Suppressor macrophage (primary cell): ENCODE data around the gene EGR4.
A peak's percentile ranks its signal among the peaks of the same experiment; 100 is the strongest.
"Not testable (repeated sequence)": the region's sequence is repeated elsewhere in the genome, so short reads cannot be mapped to it uniquely, and the experiment has no call there.

Source experiments
- DNase-seq, 4 experiments: peaks; one replicate each; pipeline ENCODE4 v3.0.0-alpha.2; 2020 to 2022

The EGR4 gene

DNA sequence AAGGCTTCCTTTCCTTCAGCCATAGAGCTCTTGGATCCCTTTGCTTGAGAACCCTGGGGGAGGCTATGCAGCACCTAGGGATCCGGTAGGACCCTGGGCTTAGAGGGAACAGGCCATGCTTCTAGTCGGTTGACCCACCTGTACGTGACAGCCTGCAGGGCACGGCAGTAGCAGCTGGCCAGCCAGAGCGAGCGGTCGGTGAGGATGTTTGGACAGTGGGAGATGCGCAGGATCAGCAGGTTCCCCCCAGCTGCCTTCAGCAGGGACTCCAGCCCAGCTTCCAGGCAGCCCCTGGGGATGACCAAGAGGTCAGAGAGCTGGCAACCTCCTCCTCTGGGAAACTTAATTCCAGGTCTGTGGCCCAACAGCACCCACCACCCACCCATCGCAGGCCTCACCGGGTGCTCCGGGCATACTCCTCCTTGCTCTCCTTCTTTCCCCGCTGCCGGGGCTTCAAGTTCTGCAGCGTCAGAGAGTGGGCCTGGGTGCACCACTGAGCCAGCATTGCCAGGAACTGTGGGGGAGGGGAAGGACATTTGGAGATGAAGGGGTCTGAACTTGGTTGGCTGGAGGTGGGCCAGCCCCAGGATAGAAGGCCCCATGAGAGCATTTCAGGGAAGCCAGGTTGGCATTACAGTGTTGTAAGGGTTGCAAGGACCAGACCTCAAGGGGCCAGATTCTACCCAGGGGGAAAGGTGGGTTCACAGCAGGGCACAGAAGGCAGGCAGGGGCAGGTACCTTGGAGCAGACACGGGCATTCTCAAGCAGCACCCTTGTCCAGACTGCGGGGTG, 29.6 kb downstream of the EGR4 start:
- DNase-seq, result no peak

DNA sequence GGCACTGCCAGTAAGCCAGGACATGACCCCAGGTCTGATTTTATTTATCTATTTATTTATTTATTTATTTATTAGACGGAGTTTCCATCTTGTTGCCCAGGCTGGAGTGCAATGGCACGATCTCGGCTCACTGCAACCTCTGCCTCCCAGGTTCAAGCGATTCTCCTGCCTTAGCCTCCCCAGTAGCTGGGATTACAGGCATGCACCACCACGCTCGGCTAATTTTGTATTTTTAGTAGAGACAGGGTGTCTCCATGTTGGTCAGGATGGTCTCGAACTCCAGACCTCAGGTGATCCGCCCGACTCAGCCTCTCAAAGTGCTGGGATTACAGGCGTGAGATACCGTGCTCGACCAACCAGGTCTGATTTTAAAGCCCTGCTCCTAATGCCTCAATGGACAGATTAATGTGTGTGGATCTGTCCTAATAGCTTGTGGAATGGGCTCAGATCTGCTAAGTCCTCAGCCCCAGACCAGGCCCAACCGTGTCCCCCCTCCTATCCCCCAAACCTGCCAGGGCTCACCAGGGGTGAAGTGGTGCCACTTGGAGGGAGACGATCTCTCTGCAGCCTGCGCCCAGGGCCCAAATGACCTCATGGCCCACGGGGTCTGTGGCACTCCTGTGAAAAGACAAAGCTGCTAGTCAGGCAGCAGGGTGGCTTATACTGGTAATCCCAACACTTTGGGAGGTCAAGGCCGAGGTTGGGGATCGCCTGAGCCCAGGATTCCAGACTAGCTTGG, 30.5 kb downstream of the EGR4 start:
- DNase-seq, result not testable (repeated sequence)

DNA sequence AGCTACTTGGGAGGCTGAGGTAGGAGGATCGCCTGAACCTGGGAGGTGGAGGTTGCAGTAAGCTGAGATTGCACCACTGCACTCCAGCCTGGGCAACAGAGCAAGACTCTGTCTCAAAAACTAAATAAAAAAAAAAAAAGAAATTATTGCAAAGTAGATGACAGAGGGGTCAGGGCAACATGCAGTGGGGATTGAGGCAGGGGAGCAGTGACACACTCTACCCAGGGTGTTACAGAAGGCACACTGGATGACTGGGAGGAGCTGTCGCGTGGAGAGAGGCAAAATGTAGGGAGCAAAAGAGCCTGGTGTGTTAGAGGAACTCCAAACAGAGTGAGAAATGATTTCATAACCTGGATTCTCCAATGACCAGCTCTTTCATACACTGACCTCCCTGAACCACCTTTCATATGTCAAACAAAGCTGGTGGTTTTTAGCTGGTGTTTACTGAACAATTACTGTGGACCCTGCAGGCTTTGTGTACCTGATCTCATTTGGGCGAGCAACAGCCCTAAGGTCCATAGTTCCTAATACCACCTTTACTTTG, 31.2 kb downstream of the EGR4 start:
- DNase-seq, result no peak

DNA sequence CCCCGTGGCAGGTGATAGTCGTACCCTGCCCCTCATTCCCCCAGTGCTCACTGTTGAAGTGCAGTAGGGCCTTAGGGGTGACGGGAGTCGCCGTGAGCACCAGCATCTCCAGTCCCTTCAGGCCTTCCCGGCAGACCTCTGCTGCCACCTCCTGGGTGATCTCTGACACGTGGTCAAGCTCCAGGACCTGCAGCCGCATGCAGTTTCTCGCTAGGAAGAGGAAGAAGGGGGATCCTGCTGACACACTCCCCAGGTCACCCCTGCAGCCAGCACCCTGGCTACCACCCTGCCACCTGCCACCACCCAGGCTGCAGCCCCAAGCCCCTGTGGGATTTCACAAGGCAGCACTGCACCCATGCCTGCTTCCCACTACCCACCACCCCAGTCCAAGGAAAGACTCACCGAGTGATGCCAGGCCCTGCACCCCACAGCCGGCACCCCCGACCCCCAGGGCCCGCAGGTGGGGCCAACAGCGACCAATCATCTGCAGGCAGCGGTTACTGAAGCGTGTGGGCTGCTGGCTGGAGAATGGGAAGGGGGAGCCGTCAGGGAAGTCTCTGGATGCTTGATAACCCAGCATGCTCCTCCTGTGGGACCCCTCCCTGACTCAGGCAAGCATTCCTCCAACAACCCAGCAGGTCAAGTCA, 32.9 kb downstream of the EGR4 start:
- DNase-seq, result peak; percentile 40 to 69 (median 60)

DNA sequence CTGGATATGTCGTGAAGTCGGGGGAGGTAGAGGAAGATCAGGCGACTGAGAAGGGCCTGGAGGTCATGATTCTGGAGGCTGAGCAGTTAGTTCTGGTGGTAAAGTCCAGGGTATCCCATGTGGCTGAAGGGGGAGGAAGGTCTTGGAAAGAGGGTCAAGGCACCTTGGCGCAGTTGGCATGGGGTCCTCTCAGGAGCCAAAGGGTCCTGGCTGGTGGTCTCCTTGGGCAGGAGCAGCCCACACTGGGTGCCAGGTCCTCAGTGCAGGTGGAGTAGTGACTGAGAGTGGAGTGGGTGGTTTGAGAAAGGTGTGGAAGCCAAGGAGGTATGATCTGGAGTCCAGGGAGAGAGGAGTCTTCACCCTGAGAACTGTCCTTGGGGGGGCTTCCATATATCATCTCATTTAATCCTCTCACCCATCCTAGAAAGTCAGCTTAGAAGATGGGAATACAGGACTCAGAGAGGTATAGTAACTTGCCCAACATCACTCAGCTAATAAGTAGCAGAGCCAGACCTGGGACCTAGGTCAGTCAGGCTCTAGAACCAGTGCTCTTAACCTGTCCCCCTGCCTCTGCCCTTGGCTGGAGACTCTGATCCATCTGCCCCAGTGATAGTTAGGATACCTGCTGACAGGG, 33.5 kb downstream of the EGR4 start:
- no peak for DNase-seq

DNA sequence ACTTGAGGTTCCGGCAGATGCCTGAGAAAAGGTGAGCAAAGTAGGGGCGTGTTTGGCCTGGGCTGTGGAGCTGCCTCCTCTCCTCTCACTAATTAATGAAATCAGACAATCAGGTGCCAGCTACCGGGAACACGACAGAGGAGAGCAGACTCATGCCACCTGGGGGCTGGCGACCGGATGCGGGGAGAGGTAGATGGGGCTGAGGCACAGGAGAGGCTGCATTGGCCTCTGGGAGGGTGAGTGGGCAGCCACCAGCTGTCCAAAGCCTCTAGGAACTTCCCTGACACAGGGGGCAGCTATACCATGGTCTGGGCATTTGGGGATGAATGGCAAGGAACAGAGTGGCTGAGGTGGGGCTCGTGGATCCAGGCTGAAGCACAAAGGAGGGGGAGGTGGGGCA, 34.1 kb downstream of the EGR4 start:
- no peak for DNase-seq

DNA sequence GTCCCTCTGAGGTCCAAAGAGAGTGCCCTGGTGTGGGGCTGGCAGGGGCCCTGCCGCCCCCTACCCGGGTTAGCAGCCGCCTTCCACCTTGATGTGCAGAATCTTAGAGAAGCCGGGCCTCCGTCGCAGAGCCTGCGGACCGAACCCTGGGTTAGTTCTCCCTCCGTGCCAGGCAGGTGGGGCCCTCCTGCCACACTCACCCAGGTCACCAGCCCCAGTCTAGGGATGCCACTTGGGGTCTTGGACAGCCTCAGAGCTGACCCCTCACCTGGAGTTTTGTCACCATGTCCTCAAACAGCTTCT, 34.5 kb downstream of the EGR4 start:
- no peak for DNase-seq

DNA sequence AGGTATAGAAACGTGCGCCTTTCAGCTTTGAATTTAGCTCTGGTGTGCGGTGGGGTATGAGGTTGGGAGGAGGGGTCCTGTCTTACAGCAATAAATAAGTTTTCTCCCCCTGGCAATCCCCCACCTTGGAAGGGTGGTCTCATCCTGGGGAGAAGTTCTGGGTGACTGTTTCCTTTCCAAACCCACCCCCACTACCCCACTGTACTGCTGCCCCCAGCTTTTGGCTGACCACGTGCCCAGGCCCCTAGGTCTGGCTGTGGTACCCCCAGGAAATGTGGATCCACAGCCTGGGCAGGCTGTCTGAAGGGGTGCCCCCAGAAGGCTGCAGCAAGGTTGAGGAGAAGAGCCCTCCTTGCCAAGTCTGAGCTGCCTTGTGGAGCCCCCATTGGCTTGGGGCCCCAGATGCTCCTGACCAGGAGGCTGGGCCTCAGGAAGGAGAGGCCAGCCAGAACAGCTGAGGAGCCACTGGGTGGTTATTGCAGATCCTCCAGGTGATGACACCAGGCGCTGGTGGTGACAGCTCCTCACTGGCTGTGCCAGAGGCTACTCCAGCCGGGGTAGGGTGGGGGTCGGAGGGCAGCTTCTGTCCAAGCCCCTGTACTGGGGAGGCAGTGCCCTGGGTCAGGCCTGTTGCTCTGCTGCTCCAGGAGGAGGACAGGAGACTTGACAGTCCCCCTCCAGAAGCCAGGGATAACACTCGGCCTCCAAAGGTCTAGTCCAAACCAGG, 35.0 kb downstream of the EGR4 start:
- no peak for DNase-seq

DNA sequence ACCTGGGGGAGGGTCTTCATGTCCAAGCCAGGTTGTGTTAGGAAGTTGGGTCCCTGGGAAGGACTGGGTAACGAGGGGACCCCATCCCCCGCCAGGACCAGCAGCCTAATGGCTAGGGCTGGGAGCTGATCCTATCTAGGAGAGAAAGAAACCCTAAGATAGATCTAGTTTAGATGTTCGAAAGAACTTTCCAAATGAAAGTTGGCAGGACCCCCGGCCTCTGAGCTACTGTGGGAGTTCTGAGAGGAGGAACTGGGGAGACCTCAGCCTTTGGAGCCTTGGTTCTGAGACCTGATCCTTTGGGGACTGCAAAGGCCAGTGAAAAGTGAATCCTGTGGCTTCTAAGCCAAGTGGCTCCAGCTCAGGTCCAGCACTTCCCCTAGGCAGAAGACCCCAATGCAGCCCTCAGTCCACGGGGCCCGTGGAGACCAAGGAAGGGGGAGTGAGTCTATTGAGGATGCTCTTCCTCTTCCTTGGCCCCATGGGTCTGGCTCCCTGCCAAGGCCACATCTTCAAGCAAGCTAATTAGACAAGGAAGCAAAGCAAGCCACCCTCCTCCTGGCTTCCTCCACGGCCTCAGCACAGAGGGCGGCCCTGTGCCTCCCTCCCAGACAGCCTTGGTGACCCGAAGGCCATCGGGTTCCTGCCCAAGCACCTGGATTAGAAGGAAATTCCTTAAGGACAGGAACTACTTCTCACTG, 35.8 kb downstream of the EGR4 start:
- peak; percentile 53 to 78 (median 69) for DNase-seq

DNA sequence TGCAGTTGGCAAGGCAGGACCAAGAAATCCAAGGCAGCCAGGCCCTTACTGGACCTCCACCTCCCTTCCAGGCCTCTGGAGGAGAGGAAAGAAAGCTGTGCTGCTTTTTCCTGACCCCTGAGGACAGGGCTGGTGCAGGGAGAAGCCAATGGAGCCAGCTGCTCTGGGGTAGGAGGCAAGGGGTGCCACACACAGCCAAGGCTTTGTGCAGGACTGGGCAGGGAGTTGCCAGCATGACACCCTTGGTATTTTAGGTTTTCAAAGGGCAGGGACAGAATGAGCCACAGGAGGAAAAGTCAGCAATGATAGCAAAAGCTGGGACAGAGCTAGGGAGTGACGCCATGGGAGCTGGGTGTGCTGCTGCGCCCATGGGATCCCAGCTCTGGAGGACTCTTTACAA, 36.3 kb downstream of the EGR4 start:
- no peak for DNase-seq

DNA sequence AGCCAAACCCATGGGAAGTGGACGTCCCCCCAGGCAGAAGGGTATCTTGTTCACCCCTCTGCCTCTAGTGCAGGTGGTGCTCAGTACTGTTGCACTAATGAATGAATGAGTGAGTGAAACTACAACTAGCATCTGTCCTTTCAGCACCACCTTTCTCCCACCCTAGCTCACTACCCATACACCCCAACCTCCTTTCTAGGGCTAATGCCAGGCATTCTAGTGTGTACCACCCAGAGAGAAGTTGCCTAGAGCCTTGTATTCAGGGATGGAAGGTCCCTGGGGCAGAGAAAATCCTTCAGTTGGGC, 36.8 kb downstream of the EGR4 start:
- no peak for DNase-seq

DNA sequence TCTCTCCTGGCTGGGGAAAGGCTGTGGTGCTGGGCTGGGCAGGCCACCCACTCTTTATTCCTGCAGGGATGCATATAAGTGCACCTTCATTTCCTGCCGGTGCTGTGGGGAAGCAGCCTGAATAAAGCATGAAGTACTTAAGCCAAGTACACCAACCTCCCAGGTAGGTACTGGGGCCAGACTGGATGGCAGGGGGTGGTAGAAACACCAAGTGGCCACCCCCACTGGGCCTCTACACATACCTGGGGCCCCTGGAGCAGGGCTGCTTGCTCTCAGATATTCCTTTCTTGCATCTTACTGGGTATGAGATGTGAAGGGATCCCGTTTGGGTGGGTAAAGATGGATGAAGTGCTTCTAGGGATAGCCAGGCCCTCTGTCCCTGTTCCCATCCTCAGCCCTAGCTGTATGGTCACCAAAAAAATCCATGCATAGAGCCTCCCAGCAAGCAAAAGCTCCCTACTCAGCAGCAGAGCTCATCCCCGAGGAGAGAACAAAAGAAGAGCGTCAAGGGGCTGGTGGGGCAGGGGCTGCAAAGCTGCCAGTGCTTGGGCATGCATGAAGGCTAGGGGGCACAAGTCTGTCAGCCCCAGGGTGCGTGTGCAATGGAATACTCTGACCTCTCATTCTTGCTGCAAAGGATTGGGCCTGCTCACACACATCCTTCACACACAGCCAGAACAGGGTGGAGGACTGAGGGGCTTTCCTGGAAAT, 37.3 kb downstream of the EGR4 start:
- no peak for DNase-seq

DNA sequence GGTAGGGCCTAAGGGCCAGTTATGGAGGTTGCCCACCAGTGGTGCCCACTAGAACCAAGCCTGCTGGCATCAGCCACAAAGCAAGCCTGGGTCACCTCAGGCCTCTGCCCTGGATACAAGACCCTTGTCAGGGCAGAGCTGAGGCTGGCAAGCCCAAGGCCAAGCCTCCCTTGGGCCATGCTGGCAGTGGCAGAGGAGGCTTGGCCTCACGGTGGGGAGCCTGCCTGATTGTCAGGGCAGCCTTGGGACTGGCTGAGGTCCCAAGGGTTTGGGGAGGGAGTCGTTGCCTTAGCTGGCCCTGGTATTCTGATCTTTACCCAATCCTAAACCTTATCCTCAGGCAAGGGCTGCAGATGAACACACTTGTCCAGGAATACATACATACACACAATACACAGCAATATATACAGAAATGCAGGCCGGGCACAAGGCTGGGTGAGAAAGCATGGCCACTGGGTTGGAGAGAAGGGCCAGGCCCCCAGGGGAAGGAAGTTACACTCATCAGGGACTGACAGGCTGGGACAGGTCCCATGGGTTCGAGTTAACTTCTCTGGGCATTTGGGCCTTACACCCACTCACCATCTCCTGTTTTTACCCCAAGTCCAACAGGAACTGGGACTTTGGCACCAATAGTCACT, 38.2 kb downstream of the EGR4 start:
- DNase-seq, result no peak

DNA sequence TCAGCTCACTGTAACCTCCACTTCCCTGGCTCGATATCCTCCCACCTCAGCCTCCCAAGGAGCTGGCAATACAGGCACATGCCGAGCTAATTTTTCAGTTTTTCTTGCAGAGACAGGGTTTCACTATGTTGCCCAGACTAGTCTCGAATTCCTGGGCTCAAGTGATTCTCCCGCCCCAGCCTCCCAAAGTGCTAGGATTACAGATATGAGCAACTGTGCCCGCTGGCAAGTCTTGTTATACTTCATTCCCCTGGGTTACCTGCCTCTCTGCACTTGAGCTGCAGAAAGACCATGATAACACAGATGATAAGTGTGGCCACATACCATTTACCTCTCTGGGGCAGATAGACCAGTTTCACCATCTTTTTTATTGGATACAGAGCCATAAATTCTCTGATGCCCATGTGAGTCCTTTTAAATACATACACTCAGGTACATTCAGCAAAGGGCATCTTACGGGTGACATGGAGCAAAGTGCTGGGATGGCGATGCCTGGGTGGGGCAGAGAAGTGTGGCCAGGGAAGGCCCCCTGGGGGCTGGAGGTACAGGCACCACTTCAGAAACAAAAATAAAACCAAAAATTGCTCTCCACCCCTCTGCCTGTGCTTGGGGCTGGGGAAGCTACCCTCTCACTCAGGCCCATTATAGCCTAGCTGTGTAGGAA, 38.9 kb downstream of the EGR4 start:
- DNase-seq, result no peak

DNA sequence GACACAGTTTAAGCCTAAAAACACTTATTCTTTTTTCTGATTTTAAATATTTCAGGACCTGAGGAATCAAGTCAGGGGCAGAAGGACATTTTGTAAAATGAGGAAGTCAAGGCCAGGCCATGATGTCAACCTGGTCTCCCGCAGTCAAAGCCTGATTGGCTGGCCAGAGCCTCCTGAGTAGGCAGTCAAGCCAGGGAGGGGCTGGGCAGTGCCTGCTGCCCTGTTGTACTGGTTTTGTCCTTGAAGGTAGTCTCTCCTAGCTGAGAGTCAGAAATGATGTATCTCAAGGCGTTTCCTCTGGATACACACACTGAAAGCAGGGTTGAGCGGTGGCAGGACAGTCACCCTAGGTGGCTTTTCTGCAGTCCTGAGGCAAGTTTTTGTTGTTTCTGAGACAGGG, 39.4 kb downstream of the EGR4 start:
- peak; percentile 70 to 82 (median 76) for DNase-seq

DNA sequence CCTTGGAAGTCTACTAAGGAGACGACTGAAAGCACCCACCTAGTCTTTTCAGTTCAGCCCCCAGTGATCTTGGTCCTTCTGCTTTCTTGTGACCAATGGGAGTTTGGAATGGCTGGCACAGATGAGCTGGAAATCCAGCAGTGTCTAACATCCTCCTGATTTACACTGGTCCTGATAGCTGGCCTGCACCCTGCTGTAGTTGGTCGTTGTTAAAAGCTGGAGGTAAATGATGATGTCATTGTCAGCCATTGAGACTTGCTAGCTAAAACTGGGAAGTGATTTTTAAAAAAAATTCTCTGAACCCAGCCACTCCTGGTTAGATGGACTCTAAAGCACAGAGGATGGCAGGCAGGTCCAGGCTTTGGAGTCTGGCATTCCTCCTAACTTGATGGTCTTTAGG, 39.9 kb downstream of the EGR4 start:
- peak in 2 of 4 experiments; percentile 15 to 49 for DNase-seq

DNA sequence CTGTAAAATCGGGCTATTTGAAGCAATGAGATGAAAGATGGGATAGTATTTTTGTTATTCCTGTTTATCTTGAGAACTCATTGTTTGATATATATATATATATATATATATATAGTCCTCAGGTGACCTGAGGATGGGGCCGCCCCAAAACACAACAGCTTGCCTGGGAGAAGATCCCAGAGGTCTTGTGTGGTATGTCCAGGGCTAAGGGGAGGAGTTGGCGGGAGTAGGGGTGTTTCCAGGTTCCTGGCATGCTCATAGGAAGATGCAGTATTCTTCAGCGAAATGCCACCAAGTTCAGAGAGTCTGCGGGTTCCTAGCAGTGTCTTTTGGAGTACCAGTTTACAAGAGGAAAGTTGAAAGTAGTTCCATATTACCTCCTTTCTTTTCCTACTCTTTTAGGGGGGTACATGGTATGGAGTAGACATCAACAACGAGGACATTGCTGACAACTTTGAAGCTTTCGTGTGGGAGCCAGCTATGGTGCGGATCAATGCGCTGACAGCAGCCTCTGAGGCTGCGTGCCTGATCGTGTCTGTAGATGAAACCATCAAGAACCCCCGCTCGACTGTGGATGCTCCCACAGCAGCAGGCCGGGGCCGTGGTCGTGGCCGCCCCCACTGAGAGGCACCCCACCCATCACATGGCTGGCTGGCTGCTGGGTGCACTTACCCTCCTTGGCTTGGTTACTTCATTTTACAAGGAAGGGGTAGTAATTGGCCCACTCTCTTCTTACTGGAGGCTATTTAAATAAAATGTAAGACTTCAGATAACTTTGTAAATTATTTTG, 40.9 kb downstream of the EGR4 start:
- no peak for DNase-seq

DNA sequence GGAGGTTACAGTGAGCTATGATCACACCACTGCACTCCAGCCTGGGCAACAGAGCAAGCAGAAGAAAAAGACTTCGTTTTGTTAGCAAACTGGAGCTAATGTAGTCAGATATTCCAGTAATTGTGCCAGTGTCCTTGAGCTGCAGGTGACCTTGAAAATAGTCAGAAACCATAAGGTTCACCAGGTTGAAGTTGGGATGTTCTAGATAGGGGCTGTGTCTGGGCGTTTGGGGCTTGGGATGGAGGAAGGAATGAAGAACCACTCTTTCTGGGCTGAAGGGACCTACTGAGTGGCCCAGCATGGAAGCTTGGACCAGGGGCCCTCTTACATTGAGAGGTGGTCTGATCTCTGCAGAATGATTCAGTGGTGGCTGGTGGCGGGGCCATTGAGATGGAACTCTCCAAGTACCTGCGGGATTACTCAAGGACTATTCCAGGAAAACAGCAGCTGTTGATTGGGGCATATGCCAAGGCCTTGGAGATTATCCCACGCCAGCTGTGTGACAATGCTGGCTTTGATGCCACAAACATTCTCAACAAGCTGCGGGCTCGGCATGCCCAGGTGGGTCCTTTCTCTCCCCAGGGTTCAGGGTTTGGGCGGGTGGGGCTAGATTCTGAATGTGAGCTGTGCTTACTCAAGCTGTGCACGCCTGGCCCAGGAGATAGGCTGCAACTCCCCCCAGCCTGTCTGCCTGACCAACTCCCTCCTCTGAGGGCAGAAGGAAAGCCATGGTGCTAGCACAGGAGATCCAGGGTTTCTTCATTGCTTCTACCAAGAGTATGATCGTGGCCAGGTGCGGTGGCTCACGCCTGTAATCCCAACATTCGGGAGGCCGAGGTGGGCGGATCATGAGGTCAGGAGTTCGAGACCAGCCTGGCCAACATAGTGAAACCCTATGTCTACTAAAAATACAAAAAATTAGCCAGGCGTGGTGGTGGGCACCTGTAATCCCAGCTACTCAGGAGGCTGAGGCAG, 42.2 kb downstream of the EGR4 start:
- DNase-seq, result no peak
